Activated CD4-positive, alpha-beta T cell treated with anti-CD3 and anti-CD28 coated beads for 24 hours (primary cell): ENCODE measurements around the gene MBNL2.
"Not testable (repeated sequence)": the region's sequence is repeated elsewhere in the genome, so short reads cannot be mapped to it uniquely, and the experiment has no call there.

ENCODE experiments used
- DNase-seq, 2 donors: peaks; one replicate each; pipeline ENCODE4 v3.0.0-alpha.2; 2020; ENCODE audit warnings: low read depth in 2 of 2

Gene MBNL2, protein sequence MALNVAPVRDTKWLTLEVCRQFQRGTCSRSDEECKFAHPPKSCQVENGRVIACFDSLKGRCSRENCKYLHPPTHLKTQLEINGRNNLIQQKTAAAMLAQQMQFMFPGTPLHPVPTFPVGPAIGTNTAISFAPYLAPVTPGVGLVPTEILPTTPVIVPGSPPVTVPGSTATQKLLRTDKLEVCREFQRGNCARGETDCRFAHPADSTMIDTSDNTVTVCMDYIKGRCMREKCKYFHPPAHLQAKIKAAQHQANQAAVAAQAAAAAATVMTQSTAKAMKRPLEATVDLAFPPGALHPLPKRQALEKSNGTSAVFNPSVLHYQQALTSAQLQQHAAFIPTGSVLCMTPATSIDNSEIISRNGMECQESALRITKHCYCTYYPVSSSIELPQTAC

DNA sequence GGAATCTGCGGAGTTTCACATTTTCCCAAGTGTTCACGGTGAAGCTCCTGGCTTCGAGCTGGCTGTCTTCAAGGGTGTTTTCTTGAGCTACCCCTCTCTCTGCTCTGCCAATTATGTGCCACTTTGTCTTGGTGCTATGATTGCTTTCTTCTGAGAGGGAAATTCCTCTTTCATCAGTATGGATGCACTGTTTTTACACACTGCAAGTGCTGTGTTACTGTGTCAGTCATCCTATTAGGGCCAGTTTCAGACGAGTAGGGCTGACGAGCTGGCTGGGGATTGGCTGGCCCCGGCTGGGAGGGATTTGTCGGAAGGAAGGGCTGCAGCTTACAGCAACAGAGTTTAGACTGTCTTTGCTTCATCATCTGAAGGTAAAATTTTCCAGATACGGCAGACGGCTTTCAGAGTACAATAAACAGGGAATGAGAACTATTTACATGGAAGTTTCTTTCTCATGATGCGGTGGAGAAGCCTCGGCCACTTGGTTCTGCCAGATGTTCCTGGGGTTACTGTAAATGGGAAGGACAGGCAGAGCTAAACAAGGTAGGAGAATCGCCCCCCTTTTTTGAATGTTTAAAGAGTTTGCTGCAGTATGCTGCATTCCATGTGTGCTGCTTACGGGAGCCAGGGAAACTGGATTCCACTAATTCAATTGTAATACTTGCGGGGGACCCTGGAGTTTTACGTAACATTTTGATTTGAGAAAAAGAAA lies at the start of gene MBNL2:
Gene MBNL2, plus strand, starts transcription at position 345 of the 712 bp plus-strand sequence. CDS start 53,903 bp downstream, outside the sequence.
- peak; percentile 70 to 72 for DNase-seq

DNA sequence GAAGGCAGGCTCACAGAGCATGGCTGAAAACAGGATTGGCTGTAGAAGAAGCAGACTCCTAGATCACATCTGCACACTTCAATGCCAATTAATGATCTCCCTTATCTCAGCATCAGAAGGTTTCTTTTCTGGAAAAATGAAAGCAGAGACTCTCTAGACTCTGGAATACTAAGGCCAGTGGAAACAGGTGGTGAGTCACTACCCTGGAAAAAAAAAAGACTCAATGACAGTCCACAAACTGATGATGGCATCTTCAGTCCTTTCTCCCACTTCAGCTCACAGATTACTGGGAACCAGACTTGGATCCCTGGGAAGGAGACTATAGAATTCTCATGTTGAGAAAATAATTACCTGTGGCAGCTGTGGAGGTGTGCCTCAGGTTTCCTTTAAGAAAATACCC lies 47.5 kb upstream of the MBNL2 start:
- no peak for DNase-seq

DNA sequence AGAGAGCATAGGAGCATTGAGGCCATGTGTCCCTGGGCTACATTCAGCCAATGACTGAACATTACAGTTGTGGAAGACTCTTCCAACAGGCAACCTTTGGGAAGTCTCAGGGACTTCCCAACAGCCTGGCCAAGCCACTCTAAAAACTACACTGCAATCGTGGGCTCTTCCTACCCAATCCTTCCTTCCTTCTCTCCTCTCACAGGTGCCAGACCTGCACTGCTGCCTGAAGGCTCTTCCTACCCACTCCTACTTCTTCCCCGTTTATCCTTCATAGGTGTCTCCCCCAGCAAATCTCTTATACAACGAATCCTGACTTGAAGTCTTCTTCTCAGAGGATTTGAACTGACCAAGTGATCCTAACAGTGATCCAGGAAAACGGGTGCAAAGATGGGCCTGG lies 47.1 kb upstream of the MBNL2 start:
- DNase-seq, result no peak

GRCh38 chr13:97179501-97179900 lies 42.6 kb upstream of the MBNL2 start:
- no peak for DNase-seq

DNA sequence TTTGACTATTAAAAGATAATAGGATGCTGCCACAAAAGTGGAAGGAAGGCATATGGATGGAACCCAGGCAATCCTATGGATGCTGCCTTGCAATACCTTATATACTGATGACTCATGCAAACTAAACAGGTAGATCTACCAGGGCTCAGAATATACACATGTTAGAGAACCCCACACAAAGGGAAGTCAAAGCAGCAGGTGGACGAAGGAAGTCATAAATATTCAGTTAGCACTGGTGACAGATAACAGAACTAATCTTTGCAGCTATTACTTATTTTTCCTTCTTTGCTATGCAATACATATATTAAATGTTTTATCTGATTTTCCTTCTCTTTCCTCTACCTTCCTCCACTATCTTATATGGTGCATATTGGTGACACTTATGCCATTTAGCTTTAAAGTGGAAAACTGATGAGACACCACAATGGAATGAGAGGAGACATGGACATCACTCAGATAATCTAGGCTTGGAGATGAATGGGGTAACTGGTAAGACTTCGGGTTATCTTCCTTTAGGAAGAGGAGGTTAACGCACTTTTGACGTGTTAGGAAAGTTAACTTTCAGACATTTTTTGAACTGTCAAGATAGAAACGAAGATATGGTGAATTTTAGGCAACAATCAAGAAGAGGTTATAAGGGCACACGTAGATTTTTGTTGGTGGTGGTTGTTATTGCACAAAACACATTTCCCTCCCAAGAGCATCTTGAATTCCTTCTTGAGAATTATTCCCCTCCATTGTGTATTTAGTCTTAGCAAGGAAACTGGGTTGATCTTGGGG lies 39.8 kb upstream of the MBNL2 start:
- DNase-seq, result no peak

DNA sequence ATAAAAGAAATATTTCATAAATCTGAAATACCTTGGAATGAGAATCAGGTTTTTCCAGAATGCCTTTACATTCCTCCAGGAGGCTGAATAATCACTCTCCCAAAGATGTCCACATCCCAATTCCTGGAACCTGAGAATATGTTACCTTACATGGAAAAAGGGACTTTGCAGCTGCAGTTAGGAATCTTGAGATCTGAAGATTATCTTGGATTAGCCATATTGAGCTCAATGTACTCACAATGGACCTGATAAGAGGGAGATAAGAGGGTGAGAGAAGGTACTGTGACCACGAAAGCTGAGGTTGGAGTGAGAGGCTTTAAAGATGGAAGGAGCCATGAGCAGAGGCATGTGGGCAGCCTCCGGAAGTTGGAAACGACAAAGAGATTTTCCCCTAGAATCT lies 36.8 kb upstream of the MBNL2 start:
- no peak for DNase-seq

DNA sequence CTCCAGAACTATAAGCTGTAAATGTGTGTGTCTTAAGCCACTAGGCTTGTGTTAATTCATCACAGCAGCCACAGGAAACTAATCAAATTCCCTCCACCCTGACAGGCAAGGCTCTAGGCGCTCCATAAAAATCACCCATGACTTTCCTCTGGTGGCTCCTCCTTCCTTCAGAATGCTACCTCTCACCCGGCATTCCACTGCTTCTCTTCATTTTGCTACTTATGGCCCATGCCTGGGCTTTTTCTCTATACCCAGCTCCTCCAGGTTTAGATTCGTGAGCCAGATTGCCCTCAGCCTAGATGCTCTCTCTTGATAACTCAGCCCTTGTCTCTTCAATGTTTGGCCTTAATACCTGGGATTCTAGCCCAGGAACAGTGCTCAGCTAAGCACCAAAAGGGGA lies 36.4 kb upstream of the MBNL2 start:
- no peak for DNase-seq

DNA sequence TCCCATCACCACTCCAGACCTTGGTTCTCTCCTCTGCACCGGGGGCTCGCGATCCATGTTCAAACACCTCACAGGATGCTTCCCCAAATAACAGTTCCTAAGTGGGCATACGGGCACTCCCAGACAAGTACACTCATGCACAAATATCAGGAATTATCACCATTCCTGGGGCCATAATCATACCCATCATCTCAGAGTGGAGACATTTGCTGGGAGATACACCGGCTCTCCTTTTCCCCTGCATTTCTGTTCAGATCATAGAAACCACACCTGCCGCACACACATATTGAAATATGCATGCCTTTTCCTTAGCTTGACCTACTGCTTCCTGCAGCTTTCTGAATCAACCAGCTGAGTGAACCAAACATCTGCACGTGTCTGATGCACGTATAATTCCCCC lies 33.9 kb upstream of the MBNL2 start:
- DNase-seq, result no peak

DNA sequence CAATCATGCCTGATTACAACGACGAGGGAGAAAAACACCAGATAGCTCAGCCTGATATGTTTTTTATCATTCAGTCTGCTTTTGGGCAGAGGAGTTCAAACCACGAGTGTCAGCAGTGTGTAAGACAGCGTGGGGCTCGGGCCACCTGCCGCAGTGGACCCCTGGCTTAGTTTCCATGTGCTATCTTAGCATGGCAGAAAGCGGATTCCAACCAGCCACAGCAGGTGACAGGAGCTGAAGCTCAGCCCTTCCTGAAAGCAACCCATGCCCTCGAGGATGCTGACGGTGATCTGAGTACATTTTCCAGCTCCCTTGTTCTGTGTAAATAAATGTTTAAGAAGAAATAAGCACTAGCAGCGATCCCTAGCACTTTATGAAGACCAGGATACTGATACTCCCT lies 32.2 kb upstream of the MBNL2 start:
- no peak for DNase-seq

DNA sequence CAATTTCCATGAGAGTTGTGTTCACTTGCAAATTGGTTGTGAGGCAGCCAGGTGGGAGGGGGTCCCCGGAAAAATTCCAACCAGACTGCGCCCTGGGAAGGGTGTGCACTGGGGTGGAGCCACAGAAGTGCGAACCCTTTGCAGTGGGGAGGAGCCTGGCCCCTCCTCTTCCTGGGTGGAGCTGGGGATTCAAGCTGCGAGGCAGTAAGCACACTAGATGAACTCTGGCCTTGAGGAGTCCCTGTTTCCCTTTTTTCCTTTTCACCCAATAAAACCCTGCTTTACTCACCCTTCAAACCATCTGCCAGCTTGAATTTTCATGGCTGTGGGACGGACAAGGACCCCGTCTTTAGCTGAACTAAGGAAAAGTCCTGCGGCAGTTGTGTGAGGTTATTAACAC lies 31.0 kb upstream of the MBNL2 start:
- DNase-seq, result no peak

DNA sequence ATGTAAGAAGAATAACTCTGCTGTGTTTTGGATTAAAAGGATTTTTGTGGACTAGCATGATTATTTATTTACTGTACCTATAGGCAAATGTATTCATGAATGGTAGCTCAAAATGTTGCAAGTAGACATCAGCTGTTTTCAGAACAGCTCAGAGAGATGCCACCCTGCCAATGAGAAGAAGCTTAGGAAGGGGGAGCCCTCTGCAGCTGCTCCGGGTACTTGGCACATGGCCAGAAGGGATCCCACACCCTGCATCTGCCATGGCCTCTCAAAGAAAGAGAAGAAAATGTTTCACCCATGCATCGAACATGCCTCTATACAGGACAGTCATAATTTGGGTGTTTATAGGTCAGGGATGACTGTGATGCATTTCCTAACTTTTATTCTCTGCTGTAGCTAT lies 30.5 kb upstream of the MBNL2 start:
- no peak for DNase-seq

DNA sequence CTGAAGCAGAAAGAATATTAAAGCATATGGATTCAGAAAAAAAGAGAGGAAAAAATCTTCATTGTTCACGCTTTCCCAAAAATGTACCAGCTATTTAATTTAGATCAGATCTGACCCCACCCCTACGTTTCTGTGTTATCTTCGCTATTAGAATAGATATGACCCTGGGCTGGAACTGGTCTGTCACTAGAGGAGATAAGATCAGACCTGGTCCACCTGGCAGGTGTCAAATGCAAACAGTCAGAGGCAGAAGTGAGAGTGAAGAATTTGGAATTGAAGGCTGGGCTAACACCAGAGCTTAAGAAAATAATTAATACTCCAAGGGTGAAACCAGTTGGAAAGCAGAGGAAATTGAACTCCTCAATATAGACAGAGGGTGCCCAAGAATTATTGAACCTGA lies 30.0 kb upstream of the MBNL2 start:
- no peak for DNase-seq

GRCh38 chr13:97193577-97193976 lies 28.6 kb upstream of the MBNL2 start:
- DNase-seq, result no peak

- DNase-seq, result no peak
Measured at GRCh38 chr13:97194479-97194878, 27.7 kb upstream of the MBNL2 start.

GRCh38 chr13:97196340-97196739 lies 25.8 kb upstream of the MBNL2 start:
- DNase-seq, result no peak

GRCh38 chr13:97198753-97199152 lies 23.4 kb upstream of the MBNL2 start:
- DNase-seq, result no peak

DNA sequence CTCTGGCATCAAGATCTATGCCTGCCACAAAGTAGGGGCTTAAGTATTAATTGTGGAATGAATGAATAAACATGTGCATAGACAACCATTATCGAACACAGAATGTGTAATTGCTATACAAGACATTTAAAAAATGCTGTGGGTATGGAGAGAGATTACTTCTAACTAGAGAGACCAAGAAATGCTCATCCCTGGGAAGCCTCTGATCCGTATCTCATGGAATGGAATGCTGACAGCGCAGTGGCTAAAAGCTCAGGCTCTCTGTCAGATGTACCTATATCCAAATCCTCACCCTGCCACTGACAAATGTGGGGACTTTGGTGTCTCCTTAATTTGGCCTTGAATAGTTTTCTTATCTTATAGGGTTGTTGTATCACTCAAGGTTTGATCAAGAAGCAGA lies 22.7 kb upstream of the MBNL2 start:
- DNase-seq, result no peak

DNA sequence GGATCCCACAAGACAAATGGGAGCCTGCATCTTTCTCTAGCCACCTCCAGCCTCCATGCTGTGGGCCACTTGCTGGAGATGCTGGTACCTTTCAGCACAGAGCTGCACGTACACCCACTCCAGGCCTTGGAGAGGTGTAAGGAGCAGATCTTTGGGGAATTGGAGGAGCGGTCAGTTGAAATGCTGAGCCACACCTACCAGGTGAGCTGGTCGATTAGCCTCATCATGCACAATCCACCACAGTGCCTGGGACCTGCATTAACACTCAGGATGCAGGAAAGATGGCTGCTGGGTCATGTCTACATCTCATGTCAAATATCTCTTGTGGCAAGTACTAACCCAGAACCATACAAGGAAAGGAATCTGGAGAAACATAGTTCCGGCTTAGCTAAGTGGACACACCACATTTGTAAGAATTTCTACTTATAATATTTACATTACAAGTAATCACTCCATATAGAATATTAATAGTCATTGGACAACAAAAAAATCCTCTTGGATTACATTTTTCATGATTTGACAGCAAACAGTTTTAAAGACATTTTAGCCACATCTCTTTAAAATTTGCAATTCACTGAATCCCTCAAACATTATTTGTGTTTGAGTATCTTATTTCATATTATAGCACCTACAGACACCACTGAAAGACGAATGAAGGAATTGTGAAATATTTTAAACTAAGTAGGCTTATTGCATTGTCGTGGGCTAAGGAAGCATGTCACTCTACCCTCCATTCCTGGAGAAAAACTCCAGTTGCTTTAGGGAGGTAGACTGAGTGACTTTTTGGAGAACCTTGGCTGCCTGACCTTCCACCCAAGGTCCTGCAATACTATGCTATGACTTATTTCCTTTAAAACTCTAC lies 21.8 kb upstream of the MBNL2 start:
- DNase-seq, result no peak

DNA sequence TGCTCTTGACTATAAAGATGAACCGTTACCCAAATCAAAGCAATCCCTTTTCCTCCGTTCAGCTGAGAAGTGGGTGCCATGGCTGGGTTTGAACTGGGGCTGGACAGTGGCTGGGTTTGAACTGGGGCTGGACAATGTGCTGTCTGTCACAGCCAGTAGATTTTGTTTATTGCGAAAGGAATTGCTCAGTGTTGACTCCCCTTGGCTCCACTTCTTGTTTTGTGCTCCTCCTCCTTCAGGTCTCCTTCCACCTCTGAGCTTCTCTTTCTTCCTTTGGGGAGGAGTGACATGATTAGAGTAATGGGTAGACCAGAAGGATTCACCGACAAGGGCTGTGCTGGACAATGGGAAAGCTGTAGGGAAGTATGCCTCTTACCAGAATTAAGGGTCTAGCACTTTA lies 19.4 kb upstream of the MBNL2 start:
- DNase-seq, result no peak

DNA sequence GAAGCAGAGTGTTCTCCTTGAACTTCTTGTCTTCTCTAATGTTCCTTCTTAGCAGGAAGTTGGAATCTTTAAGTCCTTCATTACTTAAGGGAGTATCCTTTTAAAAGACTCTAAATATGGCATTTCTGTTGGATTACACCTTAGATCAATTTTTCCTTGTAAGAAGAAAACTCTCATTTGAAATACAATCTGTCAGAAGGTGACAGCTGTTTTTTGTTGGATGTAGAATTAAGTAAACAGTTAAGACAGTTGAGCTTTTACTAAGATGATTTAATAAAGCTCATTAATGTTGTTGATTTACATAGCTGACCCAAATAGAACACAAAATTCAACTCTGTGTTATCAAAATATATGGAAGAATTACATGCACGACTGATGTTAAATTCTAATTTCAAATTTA lies 16.7 kb upstream of the MBNL2 start:
- no peak for DNase-seq

- no peak for DNase-seq
Measured at GRCh38 chr13:97205982-97206381, 16.2 kb upstream of the MBNL2 start.

DNA sequence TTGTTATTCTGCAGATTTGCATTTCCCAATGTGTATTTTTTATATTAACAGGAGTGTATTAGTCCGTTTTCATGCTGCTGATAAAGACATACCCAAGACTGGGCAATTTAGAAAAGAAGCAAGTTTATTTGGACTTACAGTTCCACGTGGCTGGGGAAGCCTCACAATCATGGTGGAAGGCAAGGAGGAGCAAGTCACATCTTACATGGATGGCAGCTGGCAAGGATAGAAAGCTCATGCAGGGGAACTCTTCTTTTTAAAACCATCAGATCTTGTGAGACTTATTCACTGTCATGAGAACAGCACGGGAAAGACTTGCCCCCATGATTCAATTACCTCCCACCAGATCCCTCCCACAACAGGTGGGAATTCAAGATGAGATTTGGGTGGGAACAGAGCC lies 14.9 kb upstream of the MBNL2 start:
- not testable (repeated sequence) for DNase-seq
